Spleen (tissue), 11 donors: ENCODE results near the gene SRP14. TPM values are rescaled to one million over a fixed set of nuclear protein-coding genes. Genes with fewer than 3 reads are reported as not detected.
"Not testable (repeated sequence)": the region's sequence is repeated elsewhere in the genome, so short reads cannot be mapped to it uniquely, and the experiment has no call there.

Experiments used
- DNase-seq: peaks from one replicate; pipeline ENCODE4 v3.0.0-alpha.2; 2020
- H3K27ac ChIP-seq, 8 donors: fragments of 200-600 bp; sonication (generic) in 7 of 8; 1 replicate in 4 of 8; 2 replicates in 4 of 8; pipeline versions ENCODE4 v1.5.0 to v1.8.0; 2016 to 2021; ENCODE audit warnings: inconsistent platforms in 4 of 8, mild to moderate bottlenecking in 4 of 8, moderate library complexity in 1 of 8
- H3K27me3 ChIP-seq, 7 donors: fragments of 200-600 bp; sonication (generic) in 6 of 7; replicated peaks in 1 of 7; 1 replicate in 4 of 7; 2 replicates in 3 of 7; pipeline versions ENCODE4 v1.5.0 to v1.8.0; 2016 to 2021; ENCODE audit warnings: inconsistent platforms in 3 of 7, mild to moderate bottlenecking in 1 of 7
- H3K36me3 ChIP-seq, 6 donors: fragments of 200-600 bp; sonication (generic) in 5 of 6; 1 replicate in 4 of 6; 2 replicates in 2 of 6; pipeline versions ENCODE4 v1.5.0 to v1.8.0; 2016 to 2021; ENCODE audit warnings: inconsistent platforms in 2 of 6
- H3K4me1 ChIP-seq, 6 donors: fragments of 200-600 bp; sonication (generic) in 5 of 6; 1 replicate in 3 of 6; 2 replicates in 3 of 6; pipeline versions ENCODE4 v1.5.0 to v1.8.0; 2016 to 2021; ENCODE audit warnings: inconsistent platforms in 3 of 6
- H3K4me3 ChIP-seq, 8 donors: fragments of 200-600 bp; sonication (generic) in 7 of 8; 1 replicate in 4 of 8; 2 replicates in 4 of 8; pipeline versions ENCODE4 v1.5.0 to v1.8.0; 2016 to 2021; ENCODE audit warnings: inconsistent platforms in 4 of 8, mild to moderate bottlenecking in 4 of 8, moderate library complexity in 2 of 8
- H3K9me3 ChIP-seq, 8 donors: fragments of 200-600 bp; sonication (generic) in 7 of 8; 1 replicate in 4 of 8; 2 replicates in 4 of 8; pipeline versions ENCODE4 v1.5.0 to v1.8.0; 2016 to 2021; ENCODE audit warnings: inconsistent platforms in 4 of 8
- CTCF ChIP-seq, 11 experiments: fragments of 200-600 bp in 7 of 11; fragments of 450-650 bp in 4 of 11; sonication (generic) in 4 of 11; IDR thresholded peaks in 8 of 11; conservative IDR thresholded peaks in 3 of 11; 1 replicate in 7 of 11; 2 replicates in 4 of 11; pipeline versions ENCODE4 v1.4.0 to v1.8.0; 2016 to 2021; ENCODE audit warnings: antibody characterized with exemption in 11 of 11, inconsistent platforms in 4 of 11, mild to moderate bottlenecking in 1 of 11
- POLR2A ChIP-seq, 3 donors: fragments of 450-650 bp; IDR thresholded peaks; one replicate each; pipeline ENCODE4 v1.5.1; 2017; ENCODE audit warnings: antibody characterized with exemption in 3 of 3, mild to moderate bottlenecking in 1 of 3
- POLR2AphosphoS5 ChIP-seq, 3 donors: sonication (generic); formaldehyde crosslinking; IDR thresholded peaks; one replicate each; pipeline ENCODE4 v1.5.1; 2017; ENCODE audit warnings: antibody characterized with exemption in 3 of 3
- WGBS, 5 donors: extraction: QIAGEN DNeasy Blood & Tissue Kit in 3 of 5; methylation state at CpG; one replicate each; pipeline versions ENCODE4 v1.1.5 to v1.1.7; 2013 to 2018; 5-methylcytosine and 5-hydroxymethylcytosine counted together
- intact Hi-C: fragments of 100-400 bp; cut with DNase I; formaldehyde crosslinking; loops from one replicate; pipeline ENCODE4 v1.15.0; 2023; ENCODE audit warnings: low total_unique reads
- polyA plus RNA-seq, 3 donors: library from polyadenylated mRNA; stranded (reverse); fragments of 200-250 nt; gene quantifications; one replicate each; pipeline ENCODE4 v1.2.1, GENCODE V29; 2013
- total RNA-seq, 7 donors: library from RNA; depleted of rRNA in 3 of 7; stranded (reverse); fragments of >200 nt in 3 of 7; fragmentation: NEBNext Ultra II Directional in 4 of 7; extraction: Animal tissue kit (Norgen Biotek cat#: 25700) in 4 of 7; gene quantifications; one replicate each; pipeline versions ENCODE4 v1.1.0 to v1.2.1, GENCODE V29; 2016 to 2021
- donor health status: healthy with polysubstance abuse.
- donor health status: DM: no; HTN: no; CAD: no; lungs with moderate emphysema.
- donor health status: DM: no; HTN: no; CAD: no.
- donor health status: Bipolar disorder and iron deficiency.
- donor health status: healthy.
- donor health status: DM: no; HTN: no; CAD: no.
- donor health status: DM: yes; HTN: yes; CAD: no.

Gene SRP14
- total and polyA plus RNA-seq, 10 donors = 109 to 356 (median 185) TPM

- H3K4me1 ChIP-seq = no peaks in the 10 kb centered on the region
- TF ChIP-seq POLR2AphosphoS5 (IDR thresholded peaks at IDR 0.05) (no peak), CTCF (IDR thresholded peaks at IDR 0.05 in 8 of 11, conservative IDR thresholded peaks at IDR 0.05 in 3 of 11) (no peak), POLR2A (IDR thresholded peaks at IDR 0.05) (no peak)
- H3K36me3 ChIP-seq = peaks cover 0 to 96% (median 49%) of the 10 kb centered on the region in 6 donors
- H3K9me3 ChIP-seq = no peaks in the 10 kb centered on the region
- intact Hi-C loops = no loop called here
- H3K27me3 ChIP-seq = no peaks in the 10 kb centered on the region
- DNase-seq = no peak
- H3K27ac ChIP-seq = no peak overlapping the region
- 96 to 100% (median 98%) methylated on average over 1 of the region's 1 CpG for WGBS, 5 donors
- H3K4me3 ChIP-seq = no peak overlapping the region
Measured at GRCh38 chr15:39997031-39997430, 42.0 kb downstream of the SRP14 start.

- H3K9me3 ChIP-seq, H3K4me3 ChIP-seq, H3K27ac ChIP-seq, H3K4me1 ChIP-seq, H3K27me3 ChIP-seq, DNase-seq, intact Hi-C loops: not testable (repeated sequence)
- WGBS, 5 donors = 96 to 100% (median 98%) methylated on average over 2 of the region's 2 CpGs
- peaks cover 0 to 96% (median 50%) of the 10 kb centered on the region in 6 donors for H3K36me3 ChIP-seq
Measured at GRCh38 chr15:39996228-39996627, 42.8 kb downstream of the SRP14 start.

GRCh38 chr15:39992953-39993352 lies 46.0 kb downstream of the SRP14 start:
- H3K27me3 ChIP-seq, H3K4me1 ChIP-seq, intact Hi-C loops, DNase-seq, H3K4me3 ChIP-seq, H3K27ac ChIP-seq, H3K9me3 ChIP-seq: not testable (repeated sequence)
- H3K36me3 ChIP-seq = peaks cover 0 to 100% (median 71%) of the 10 kb centered on the region in 6 donors
- 94 to 99% (median 96%) methylated on average over 5 of the region's 5 CpGs for WGBS, 5 donors

GRCh38 chr15:39990706-39991105 lies 48.3 kb downstream of the SRP14 start:
- Histone ChIP-seq H3K9me3 (no peaks in the 10 kb centered on the region), H3K36me3 (peaks cover 0 to 100% (median 75%) of the 10 kb centered on the region in 6 donors), H3K4me1 (no peaks in the 10 kb centered on the region), H3K4me3 (no peak overlapping the region), H3K27me3 (no peaks in the 10 kb centered on the region), H3K27ac (no peak overlapping the region)
- 75 to 95% (median 81%) methylated on average over 6 of the region's 6 CpGs for WGBS, 5 donors
- DNase-seq = no peak
- TF ChIP-seq POLR2AphosphoS5 (IDR thresholded peaks at IDR 0.05) (no peak), CTCF (IDR thresholded peaks at IDR 0.05 in 8 of 11, conservative IDR thresholded peaks at IDR 0.05 in 3 of 11) (no peak), POLR2A (IDR thresholded peaks at IDR 0.05) (no peak)
- intact Hi-C loops = no loop called here

GRCh38 chr15:39987821-39988220 lies 51.2 kb downstream of the SRP14 start:
- TF ChIP-seq CTCF (IDR thresholded peaks at IDR 0.05 in 8 of 11, conservative IDR thresholded peaks at IDR 0.05 in 3 of 11) (no peak), POLR2A (IDR thresholded peaks at IDR 0.05) (no peak), POLR2AphosphoS5 (IDR thresholded peaks at IDR 0.05) (no peak)
- DNase-seq = no peak
- no peak overlapping the region for H3K27ac ChIP-seq
- H3K27me3 ChIP-seq = no peaks in the 10 kb centered on the region
- no peaks in the 10 kb centered on the region for H3K4me1 ChIP-seq
- no peak overlapping the region for H3K4me3 ChIP-seq
- 92 to 96% (median 94%) methylated on average over 7 of the region's 7 CpGs for WGBS, 5 donors
- intact Hi-C loops = no loop called here
- H3K9me3 ChIP-seq = peaks cover 0 to 7% (median 0%) of the 10 kb centered on the region in 8 donors
- peaks cover 0 to 90% (median 59%) of the 10 kb centered on the region in 6 donors for H3K36me3 ChIP-seq

Other genes starting within 250 kb of the SRP14 start
- gene GPR176, start 118.9 kb downstream of the SRP14 start, total RNA-seq = 10 to 100 TPM in 1 of 7 donors, 1 to 10 TPM in 6; 3.2 to 12.8 (median 6.6) TPM
- 1 to 10 TPM; 2.7 to 4.6 (median 4.0) TPM for gene GPR176, start 118.9 kb downstream of the SRP14 start, polyA plus RNA-seq
- 10 to 100 TPM; 21.0 to 56.2 (median 28.7) TPM for gene EIF2AK4, start 105.1 kb downstream of the SRP14 start, total RNA-seq
- gene EIF2AK4, start 105.1 kb downstream of the SRP14 start, polyA plus RNA-seq = 10 to 100 TPM; 28.9 to 34.7 (median 33.8) TPM
- 10 to 100 TPM; 16.9 to 77.9 (median 36.1) TPM for gene BMF, start 69.7 kb upstream of the SRP14 start, total RNA-seq
- gene BMF, start 69.7 kb upstream of the SRP14 start, polyA plus RNA-seq = 10 to 100 TPM; 25.5 to 33.1 (median 27.7) TPM
- 10 to 100 TPM in 3 of 7 donors, 1 to 10 TPM in 4; 3.0 to 11.8 (median 8.5) TPM for gene BUB1B, start 121.9 kb upstream of the SRP14 start, total RNA-seq
- gene BUB1B, start 121.9 kb upstream of the SRP14 start, polyA plus RNA-seq = 1 to 10 TPM; 1.2 to 4.7 (median 2.3) TPM
- gene PAK6, start 199.9 kb upstream of the SRP14 start, total RNA-seq = 1 to 10 TPM; 1.5 to 5.4 (median 2.0) TPM
- gene PAK6, start 199.9 kb upstream of the SRP14 start, polyA plus RNA-seq = under 1 TPM; 0.24 to 0.46 (median 0.38) TPM
- gene ANKRD63, start 243.9 kb upstream of the SRP14 start, total RNA-seq = not detected
- gene ANKRD63, start 243.9 kb upstream of the SRP14 start, polyA plus RNA-seq = not detected